Measurements from ENCODE around the gene HSBP1L1.
A peak's percentile ranks its signal among the peaks of the same experiment; 100 is the strongest.

Gene HSBP1L1

DNA sequence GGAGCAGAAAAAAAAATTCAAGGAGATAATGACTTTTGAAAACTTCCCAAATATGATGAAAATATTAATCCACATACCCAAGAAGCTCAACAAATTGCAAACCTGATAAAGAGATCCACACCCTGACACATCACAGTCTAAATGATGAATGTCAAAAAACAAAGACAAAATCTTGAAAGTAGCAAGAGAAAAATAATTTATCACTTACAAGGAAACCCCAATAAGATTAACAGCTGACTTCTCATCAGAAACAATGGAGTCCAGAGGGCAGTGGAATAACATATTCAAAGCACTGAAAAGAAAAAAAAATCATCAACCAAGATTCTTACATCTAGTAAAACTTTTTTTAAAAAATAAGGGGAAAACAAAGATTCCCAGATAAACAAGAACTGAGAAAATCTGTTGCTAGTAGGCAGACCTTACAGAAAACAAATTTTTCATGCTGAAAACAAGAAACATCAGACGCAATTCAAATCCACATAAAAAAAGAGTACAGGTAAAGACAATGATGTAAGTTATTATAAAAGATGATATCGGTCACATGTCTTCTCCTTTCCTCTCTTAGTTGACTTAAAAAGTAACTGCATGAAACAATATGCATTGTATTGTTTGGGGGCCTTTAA lies 34.3 kb upstream of the HSBP1L1 start:
- DNase-seq: no peak

DNA sequence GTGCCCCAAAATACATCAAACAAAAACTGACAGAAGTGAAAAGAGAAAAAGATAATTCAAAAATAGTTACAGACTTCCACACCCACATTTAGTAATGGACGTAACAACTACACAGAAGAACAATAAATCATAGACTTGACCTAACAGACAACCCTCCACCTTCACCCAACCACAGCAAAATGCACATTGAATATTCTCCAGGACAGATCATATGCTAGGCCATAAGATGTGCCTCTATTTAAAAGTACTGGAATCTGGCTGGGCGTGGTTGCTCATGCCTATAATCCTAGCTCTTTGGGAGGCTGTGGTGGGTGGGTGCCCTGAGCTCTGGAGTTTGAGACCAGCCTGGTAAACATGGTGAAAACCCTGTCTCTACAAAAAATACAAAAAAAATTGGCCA lies 33.0 kb upstream of the HSBP1L1 start:
- no peak for DNase-seq

DNA sequence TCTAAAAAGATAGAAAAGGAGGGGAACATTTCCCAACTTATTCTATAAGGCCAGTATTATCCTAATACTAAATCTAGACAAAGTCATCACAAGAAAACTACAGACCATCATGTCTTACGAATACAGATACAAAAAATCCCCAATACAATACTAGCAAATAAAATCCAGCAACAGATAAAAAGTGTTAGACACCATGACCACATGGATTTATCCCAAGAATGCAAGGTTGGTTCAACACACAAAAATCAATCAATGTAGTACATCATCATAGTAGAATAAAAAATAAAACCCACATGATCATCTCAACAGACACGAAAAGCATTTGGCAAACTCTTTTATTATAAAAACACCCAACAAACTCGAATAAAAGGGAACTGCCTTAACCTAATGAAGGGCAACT lies 31.5 kb upstream of the HSBP1L1 start:
- no peak for DNase-seq

DNA sequence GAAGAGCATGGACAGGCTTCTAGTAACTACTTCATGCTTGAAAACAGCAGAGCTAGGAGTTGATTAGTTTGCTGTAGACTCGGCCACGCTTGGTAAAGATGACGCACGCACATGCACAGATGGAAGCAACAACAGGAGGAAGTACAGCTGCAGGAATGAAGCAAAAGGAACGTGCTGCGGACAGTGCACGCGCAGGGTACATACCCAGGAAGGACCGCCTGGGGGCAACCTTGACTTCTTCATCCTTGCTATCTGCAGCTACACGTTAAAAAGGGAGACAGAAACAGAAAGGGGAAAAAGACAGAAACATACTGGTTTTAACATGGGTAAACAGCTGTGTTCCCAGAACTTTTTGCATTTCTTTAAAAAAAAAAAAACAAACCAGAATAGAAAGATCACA lies 30.7 kb upstream of the HSBP1L1 start:
- no peak for DNase-seq

DNA sequence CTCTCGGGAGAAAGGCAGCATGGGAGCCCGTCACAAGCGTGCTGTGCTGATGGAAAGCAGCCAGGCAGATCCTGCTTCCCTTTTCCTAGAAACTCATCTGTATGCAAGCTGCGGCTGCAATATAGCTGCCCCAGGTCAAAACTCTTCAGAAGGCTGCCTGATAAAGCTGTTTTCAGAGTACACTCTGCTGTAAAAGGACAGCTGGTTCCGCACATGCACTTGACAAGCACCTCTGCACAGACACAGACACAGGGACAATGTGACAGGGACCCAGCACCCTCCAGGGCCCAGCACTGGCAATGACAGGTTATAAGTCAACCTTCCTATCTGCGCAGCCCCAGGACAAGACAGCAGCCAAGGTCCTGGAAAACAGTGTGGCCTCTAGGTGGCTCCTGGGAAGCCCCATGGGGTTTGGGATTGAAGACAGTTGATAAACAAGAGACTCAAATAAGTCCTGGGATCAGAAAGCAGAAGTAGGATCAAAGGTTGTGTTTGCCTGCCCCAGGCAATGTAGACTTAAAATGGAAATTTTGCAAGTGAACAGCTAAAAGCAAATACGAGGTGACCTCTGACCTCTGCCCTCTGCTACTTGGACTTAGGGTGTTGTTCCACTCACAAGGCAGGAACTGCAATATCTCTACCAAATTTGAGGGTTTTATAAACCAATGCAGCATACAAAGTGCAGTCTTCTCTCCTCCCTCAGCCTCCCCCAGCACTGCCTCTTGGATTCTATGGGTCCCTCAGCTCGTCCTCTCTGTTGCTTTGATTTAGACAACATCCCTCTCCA lies 29.9 kb upstream of the HSBP1L1 start:
- no peak for DNase-seq

DNA sequence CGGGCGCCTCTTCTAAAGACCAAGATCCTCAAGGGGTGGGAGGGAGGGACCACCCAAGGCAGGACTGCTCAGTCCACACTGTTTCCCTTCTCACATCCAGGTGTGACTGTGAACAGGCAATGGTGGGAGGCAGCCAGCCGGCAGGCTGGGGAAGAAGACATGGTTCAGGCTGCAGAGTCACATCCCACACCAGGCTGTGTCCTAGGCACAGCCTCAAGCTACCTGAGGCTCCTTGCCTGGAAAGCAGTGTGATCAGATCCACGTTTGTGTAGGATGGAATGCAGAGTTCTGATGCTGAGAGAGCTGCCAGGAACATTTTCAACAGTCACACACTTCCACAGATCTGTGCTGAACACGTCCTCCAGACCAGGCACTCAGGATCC lies 29.4 kb upstream of the HSBP1L1 start:
- no peak for DNase-seq

DNA sequence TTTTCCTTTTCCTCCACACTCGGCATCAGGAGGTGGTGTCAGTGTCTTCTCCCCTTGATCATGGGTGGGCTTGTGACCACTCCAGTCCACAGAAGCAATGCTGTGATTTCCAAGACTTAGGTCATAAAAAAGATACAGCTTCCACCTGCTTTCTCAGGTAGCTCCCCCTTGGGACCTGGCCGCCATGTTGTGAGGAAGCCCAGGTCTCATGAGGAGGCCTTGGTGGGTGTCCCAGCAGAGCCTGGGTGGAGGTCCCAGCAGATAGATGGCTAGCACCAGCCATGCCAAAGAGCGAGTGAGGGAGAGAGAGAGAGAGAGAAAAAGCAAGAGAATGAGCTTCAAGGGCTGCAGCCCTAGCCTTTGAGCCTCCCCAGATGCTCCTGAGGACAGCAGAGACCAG lies 28.9 kb upstream of the HSBP1L1 start:
- no peak for DNase-seq

DNA sequence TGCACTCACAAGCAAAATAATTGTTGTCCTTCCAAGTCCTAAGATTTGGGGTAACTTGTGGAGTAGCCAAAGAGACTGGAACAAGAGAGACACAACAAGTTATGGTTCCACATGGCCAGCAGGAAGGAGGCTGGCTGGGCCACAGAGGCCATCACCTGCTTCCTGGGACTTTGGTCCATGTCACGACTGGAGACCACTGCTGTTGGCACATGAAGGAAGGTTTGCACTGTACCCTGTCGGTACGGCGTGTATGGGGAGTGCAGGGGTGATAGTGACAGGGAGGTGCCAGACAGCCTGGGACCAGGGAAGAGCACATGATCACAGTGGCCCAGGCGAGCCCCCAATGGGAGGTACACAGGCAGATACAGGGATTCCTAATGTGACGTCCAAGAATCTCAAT lies 28.5 kb upstream of the HSBP1L1 start:
- DNase-seq: no peak

DNA sequence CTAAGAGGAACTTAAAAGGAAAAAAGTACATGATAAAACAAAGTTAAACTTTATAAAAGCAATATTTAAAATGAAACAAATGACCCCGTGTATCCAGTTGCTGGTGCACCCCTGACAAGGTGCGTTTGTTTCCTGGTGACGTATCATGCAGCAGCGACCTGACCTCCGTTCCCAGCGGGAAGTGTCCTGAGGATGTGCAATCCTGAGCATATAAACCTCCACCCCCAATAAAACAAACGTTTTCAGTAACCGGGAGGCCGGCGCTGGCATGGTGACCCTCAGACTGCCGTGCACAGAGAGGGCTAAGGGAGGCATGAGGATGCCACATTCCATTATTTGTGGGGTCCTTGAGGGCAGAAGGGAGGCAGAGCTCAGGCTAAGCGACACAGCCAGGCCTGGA lies 27.8 kb upstream of the HSBP1L1 start:
- no peak for DNase-seq

DNA sequence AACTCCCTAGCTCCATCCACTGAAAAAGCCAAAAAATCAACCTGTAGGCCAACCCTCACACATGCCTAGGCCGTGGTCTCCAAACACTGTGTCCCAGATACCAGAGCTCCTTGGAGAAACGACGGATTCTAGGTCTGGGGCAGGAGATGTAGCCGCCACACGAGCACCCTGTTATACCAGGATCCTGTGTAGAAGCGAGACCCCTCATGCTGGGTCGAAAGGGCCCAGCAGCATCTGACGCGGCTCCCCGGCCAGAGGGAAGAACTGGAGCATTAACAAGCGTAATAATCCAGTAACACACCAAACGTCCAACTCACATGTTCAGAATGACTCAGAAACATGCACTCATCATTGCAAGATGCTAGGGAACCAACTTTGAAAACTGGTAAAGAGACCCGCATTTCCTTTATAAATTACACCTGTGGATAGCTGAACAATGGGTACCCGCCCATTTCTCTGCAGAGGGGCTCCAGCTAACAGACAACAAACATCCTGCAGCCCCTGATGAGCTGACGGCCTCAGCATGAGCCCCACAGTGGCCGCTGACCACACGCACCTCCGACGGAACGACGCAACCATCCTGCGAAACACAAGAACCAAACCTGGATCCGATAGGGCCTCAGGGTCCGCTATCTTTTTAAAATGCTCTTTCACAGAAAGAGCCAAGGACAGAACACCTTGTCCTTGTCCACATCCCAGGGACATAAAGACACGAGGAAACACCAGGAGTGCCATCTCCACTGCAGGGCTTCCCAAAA lies 27.2 kb upstream of the HSBP1L1 start:
- no peak for DNase-seq

DNA sequence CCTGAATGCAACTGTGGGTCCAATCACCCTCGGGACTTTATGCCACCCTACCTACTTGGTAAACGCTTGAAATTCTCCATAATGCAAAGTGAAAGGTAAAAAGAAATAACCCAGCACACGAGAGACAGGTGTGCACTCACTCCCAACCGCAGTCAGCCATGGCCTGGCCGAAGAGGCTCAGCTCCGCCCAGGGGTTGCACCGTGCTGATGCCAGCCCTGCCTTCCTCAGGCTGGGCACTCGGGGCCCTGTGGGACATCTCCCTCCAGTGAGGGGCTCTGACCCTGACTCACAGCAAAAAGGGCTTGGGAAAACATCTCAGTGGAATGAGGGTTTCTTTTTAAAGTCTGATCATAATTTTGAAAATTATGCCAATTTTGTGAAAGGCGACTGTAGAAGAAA lies 26.2 kb upstream of the HSBP1L1 start:
- no peak for DNase-seq

DNA sequence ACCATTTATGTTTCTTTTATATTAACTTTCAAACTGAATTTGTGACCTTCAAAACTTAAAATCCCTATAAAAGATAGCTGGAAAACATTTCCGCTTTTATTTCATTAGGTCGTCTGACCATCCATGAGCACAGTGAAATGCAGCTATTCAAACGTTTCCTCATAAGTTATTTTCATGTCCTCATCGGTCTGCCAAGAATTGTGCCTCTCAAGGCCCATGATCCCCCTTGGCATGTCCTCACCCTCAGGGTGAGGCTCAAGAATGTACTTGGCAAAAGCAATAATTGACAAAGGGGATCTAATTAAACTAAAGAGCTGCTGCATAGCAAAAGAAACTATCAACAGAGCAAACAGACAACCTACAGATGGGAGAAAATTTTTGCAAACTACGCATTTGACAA lies 25.3 kb upstream of the HSBP1L1 start:
- DNase-seq: no peak

DNA sequence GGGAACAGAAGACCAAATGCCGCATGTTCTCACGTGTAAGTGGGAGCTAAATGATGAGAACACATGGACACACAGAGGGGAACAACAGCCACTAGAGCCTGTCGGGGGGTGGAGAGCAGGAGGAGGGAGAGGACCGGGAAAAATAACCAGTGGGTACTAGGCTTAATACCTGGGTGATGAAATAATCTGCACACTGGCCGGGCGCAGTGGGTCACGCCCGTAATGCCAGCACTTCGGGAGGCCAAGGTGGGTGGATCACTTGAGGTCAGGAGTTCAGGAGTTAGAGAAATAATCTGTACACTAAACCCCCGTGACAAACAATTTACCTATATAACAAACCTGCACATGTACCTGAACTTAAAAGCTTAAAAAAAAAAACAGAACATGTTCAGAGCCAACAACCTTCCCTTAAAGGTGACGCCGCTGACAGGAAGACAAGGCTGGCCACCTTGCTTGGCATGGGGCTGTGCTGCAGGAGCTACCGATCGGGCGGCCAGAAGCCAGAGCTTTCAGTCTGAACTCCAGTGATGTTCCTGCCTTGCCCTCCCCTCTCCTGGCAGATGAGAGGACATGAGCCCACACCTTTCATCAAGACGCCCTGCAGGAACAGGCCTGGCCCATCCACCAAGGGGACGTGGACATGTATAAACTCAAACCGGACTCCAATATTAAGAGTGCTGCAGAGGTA lies 24.2 kb upstream of the HSBP1L1 start:
- DNase-seq: no peak

DNA sequence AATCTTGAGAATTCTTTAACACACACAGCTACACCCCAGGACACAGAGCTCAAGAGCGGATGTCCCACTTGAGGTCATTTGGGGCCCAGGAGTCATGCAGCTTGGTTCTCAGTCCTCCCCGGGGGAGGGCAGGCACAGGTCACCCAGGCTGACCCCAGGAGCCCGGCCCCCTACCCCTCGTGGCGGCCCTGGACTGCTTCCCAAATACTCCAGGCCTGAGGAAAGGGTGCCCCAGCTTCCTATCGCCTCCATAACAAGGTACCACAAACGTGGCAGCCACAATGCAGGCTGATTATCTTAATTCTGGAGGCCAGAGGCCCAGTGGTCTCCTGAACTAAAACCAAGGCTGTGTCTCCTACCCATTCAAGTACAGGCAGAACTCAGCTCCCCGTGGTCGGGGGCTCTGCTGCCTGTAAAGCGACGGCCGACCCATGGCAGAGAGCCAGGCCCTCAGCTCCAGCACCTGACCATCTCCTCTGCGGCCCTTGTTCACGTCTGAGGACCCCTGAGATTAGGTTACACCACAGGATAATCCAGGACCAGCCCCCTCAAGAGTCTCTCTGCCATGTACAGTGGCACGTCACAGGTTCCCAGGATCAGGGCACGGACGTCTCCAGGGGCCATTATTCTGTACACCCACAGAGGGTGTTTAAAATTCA lies 23.5 kb upstream of the HSBP1L1 start:
- DNase-seq: no peak

DNA sequence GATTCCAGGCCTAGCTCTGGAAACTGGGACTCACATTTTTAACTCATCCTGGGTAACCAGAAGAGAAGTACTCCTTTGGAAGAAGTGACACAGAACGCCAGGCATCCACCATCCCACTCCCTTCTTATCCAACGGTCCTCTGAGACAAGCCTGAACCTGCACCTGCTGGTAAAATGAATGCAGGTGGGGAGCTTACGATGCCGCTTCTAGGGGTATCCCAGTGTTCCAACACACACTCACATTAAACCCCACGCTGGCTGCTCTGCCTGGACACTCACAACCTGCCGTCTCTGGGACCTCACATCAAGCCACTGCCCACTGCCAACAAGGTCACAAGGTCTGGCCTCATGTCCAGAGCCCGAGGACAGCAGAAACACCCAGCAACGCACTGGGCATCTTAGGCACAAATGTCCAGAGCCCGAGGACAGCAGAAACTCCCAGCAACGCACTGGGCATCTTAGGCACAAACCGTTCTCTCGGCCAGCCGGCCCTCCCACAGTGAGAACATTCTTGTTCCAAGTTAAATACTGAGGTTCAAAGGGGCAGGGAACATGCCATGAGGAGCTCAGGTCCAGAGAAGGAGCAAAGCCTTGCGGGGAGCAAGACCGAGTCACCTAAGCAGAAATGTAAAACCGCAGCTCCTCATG lies 22.8 kb upstream of the HSBP1L1 start:
- DNase-seq: no peak

DNA sequence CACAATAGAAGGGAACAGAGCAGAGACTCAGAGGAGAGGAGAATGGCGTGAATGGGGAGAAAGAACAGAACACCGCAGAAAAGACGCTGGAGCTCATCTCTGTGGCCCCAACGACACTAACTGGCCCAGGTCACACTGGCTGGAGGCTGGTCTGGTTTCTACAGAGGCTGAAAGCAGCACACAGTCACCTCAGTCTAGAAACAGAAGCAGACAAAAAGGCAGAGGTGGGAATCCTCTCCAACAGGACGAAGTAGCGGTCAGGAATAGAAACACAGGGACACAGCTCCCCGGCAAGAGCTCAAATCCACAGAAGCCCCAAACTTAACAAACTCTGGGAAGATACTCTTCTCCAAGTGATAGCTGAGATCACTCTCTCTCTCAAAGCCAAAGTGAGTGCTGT lies 22.2 kb upstream of the HSBP1L1 start:
- DNase-seq: no peak

DNA sequence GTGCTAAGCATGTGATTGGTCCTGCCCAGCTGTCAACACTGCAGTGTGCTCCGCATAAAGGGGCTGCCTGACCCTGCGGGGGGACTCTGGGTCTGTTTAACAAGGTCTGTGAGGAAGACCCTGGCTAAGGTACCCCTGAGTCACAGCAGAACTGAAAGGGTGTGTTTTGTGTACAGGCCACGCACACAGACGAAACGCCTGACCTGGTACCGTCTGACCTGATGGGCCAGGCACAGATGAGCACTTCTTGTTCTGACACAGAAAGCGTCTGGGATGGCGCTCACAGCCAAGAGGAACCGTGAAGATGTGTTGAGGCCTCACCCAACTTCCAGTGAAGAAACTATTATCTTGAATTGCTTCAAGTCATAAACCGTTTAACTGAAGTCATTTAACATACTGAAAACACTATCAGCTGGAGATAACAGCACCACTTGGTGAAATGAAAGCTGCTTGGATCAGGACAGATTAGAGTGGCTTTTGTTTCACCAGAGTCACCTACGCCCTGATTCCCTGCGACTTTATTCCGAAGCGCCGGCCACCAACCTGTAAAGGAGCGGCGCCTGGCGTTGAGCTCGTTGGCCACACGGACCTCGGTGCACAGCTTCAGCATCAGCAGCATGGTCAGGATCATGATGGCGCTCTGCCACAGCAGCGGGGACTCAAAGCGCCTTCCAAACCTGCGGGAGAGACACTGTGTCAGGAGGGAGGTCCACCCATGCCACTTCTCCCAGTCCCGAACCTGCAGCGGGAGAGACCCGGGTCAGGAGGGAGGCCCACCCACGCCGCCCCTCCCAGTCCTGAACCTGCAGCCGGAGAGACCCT lies 21.4 kb upstream of the HSBP1L1 start:
- DNase-seq: no peak

DNA sequence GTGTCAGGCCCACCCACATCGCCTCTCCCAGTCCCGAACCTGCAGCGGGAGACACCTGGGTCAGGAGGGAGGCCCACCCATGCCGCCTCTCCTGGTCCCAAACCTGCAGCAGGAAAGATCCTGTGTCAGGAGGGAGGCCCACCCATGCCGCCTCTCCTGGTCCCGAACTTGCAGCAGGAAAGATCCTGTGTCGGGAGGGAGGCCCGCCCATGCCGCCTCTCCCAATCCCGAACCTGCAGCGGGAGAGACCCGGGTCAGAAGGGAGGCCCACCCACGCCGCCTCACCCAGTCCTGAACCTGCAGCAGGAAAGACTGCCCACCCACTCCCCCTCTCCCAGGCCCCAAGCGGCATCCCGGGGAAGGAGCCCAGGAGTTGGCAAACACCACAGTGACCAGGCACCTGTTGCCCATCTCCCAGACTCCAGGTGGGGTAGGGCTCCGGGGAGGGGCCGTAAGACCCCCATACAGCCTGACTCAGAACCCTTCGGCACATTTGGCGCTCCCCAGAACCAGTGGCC lies 20.8 kb upstream of the HSBP1L1 start:
- no peak for DNase-seq

DNA sequence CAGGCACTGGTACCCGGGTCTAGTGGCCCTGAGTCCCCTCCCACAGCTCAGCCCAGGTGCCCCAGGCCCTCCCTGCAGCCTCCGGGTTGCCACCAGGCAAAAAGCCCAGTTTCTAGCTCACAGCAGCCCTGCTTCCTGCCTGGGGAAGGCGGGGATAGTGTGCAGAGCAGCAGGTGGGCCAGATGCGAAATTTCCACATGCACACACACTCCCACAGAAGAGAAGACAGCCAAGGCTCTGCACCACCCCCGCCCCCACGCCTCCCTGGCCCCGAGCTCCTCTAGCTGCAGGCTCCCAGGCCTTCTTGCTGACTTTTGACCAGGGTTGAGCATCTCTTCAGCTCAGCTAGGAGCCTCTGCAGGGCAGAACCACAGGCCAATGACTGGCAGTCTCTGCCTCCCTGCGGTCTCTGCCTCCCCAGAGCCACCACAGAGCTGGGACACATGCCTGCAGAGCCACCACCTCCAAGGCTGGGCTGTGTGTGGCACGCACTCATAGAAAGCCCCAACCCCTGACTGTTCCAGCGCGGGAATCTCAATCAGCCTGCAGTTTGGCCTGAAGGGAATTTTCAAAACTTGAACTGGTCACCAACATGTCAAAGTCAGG lies 20.2 kb upstream of the HSBP1L1 start:
- peak; percentile 44 for DNase-seq

DNA sequence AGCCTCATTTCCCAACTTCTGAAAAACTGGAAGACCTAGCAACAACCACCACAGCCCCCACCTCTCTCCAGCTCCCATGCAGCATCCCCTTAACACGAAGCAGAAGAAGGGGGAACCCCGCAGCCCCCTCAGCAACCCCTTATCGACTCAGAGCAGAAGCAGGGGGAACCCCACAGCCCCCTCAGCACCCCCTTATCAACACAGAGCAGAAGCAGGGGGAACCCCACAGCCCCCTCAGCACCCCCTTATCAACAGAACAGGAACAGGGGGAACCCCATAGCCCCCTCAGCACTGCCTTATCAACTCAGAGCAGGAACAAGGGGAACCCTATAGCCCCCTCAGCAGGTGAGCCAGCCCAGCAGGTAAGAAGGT lies 19.7 kb upstream of the HSBP1L1 start:
- DNase-seq: no peak

All from DMS 273 treated with DMSO at 0.1 percent for 48 hours (cell line).